GM19240 (cell line): ENCODE results near the gene GLTP.
"Not testable (repeated sequence)": the region's sequence is repeated elsewhere in the genome, so short reads cannot be mapped to it uniquely, and the experiment has no call there.

ENCODE experiments used
- DNase-seq: peaks from one replicate; pipeline ENCODE4 v3.0.0; 2011; ENCODE audit warnings: low spot score; ENCODE audit not compliant: insufficient read length

Gene GLTP, protein sequence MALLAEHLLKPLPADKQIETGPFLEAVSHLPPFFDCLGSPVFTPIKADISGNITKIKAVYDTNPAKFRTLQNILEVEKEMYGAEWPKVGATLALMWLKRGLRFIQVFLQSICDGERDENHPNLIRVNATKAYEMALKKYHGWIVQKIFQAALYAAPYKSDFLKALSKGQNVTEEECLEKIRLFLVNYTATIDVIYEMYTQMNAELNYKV

DNA sequence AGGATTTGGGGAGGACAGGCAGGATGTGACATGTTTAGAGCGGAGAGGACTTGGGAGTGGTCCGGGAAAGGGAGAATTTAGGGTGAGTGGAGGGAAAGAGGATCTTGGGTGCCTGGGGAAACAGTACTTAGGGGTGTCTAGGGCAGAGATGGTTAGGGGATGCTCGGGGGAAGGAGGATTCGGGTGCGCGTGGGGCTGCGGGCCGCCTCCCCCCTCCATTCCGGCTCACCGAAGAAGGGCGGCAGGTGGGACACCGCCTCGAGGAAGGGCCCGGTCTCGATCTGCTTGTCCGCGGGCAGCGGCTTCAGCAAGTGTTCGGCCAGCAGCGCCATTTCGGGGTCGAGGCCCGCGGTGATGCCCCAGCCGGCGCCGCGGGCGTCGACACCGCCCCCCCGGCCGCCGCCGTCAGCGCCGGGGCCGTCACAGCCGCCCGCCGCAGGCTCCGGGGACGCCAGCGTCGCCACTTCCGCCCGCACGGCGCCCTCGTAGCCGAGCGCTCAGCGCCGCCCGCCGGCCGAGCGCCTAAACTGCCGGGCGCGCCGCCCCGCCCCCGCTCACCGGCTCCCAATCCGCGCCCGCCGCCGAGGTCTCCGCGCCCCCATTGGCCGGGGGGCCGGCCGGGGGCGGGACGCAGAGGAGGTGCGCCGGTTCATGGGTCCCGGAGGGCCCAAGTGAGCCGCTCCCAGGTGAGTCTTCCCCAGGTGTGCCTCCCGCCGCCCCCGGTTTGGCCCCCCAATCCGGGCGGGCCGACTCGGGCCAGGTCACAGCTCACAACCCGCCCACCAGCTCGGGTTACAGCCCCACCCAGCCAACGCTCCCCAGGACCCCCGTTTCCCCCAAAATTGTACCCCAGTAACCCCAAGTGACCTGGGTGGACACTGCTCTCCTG is at the start of gene GLTP:
Gene GLTP (minus strand): TSS at position 499 of the 889 bp plus-strand sequence. CDS start 167 bp downstream, at position 332.
- peak; percentile 87 for DNase-seq

GRCh38 chr12:109929326-109929725 is 49.0 kb upstream of the GLTP start:
- not testable (repeated sequence) for DNase-seq

DNA sequence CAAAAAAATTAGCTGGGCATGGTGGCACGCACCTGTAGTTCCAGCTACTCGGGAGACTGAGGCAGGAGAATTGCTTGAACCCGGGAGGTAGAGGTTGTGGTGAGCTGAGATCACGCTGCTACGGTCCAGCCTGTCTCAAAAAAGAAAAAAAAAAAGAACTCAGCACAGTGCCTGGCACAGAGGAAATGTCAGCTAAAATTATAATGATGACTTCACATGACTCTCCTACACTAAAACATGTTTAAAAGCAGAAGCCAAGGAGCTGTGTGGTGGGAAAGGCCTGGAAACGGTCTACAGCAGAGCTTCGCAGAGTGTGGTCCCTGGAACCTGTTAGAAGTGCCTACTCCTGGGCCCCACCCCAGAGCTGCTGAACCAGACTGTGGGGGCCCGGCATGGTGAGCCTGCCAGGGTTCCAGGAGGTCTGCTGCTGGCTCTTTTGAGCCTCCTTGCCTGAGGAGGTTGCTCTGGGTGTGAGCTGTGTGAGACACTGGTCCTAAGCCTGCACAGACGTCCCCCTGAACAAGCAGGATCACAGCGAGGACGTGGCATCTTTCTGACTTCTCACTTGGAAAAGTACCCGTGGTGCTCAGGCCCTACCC is 47.8 kb upstream of the GLTP start:
- DNase-seq = no peak

GRCh38 chr12:109927622-109928021 is 47.3 kb upstream of the GLTP start:
- DNase-seq = peak; percentile 19

GRCh38 chr12:109926488-109927210 is 46.3 kb upstream of the GLTP start:
- no peak for DNase-seq

DNA sequence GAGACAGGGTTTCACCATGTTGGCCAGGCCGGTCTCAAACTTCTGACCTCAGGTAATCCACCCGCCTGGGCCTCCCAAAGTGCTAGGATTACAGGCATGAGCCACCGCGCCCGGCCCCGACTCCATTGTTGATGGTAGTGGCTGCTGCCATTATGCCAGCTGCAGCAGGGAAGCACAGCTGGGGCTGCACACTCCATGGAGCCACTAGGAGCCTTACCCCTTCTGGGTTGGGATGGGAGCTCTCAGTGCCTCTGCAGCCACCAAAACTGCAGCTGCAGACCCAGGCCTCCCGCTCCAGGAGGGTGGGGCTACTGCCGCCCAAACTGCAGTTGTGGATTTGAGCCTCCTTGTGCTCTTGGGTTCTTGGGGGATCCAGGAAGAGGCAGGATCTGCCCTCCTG is 45.7 kb upstream of the GLTP start:
- DNase-seq = no peak

- DNase-seq = no peak
Observed at GRCh38 chr12:109925185-109925840, 45.0 kb upstream of the GLTP start.

- DNase-seq = no peak
Observed at GRCh38 chr12:109923481-109924245, 43.3 kb upstream of the GLTP start.

DNA sequence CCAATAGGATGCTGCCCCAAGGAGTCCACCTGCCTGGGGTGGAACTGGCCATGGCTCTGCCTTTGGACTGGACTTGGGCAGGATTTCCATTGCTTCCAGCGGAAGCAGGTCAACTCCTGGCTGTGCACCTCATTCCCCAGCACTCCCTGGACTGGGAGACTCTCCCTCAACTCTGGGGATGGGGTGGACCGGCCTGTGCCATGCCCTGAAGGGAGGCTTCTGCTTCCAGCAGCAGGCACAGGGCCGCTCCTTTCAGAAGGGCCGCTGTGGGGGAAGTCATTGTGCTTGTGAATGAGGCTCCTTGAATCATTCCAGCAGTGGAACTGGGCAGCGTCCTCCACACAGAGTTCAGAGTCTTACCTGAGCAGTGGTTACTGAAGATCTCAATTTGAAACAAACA is 42.7 kb upstream of the GLTP start:
- no peak for DNase-seq

GRCh38 chr12:109921982-109922381 is 41.6 kb upstream of the GLTP start:
- no peak for DNase-seq

- no peak for DNase-seq
Observed at GRCh38 chr12:109920261-109920780, 40.0 kb upstream of the GLTP start.

DNA sequence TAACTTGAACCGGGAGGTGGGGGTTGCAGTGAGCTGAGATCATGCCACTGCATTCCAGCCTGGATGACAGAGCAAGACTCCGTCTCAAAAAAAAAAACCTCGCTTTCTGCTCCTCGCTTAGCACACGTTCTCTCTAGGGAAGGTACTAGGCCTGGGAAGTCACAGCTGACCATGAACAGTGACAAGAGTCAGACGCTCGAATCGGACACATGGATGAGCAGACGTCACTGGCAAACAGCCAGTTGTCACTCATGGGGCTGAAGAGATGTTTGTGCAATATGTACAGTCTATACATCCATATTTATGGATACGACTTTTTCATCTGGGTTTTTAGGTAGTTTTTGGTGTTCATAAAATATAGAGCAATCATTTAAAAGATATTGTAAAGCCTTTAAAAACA is 39.1 kb upstream of the GLTP start:
- DNase-seq = no peak

DNA sequence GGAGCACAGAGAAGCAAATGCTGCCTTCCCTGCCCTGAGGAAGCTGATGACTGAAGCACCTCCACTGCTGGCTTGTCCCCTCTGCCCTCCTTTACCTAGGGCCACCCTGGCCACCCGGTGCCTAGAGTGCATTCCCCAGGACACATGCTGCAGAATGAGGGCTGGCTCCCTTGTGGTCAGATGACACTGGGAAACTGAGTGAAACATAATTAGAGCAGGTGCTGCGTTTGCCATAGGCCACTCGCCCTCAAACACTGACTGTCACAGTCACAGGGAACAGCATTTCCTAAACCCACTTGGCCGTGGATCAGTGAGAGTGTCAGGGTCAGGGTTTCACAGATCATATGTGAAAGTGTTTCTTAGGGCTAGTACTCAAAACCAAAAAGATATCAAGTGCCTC is 35.7 kb upstream of the GLTP start:
- DNase-seq = no peak

GRCh38 chr12:109915171-109916040 is 35.1 kb upstream of the GLTP start:
- DNase-seq = no peak

GRCh38 chr12:109914461-109914860 is 34.1 kb upstream of the GLTP start:
- DNase-seq = no peak

- no peak for DNase-seq
Observed at GRCh38 chr12:109912855-109913321, 32.5 kb upstream of the GLTP start.

DNA sequence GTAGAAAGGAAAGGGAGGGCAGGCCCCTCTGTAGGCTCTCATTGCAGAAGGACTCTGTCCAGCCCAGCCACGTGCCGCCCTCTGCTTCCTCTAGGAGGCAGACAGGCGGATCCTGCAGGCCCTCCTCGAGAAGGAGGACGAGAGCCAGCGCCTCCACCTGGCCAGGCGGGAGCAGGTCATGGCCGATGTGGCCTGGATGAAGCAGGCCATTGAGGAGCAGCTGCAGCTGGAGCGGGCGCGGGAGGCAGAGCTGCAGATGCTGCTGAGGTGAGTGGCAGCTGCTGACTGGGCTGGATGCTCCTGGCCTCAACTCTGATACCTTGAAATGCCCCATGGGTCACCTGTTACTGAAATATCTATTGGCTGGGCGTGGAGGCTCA is 30.6 kb upstream of the GLTP start:
- DNase-seq = no peak

- no peak for DNase-seq
Observed at GRCh38 chr12:109910254-109910968, 30.1 kb upstream of the GLTP start.
